H1 (cell line): Measurements from ENCODE around the gene SHISAL1. TPM values are rescaled to one million over a fixed set of nuclear protein-coding genes. Genes with fewer than 3 reads are reported as not detected.

Experiments
- PHF8 ChIP-seq: fragments of 200-600 bp; sonication (generic); conservative IDR thresholded peaks from 2 replicates; pipeline ENCODE4 v1.7.1; 2012; ENCODE audit warnings: low read depth, mild to moderate bottlenecking, inconsistent platforms, low read length, moderate library complexity
- TCF12 ChIP-seq: IDR thresholded peaks from 2 replicates; pipeline ENCODE4 v1.6.1; 2011; ENCODE audit warnings: low read depth, mild to moderate bottlenecking, low read length
- YY1 ChIP-seq: IDR thresholded peaks from 2 replicates; pipeline ENCODE4 v1.6.1; 2011; ENCODE audit warnings: low read depth, mild to moderate bottlenecking, low read length
- polyA plus RNA-seq, 7 experiments: library from polyadenylated mRNA; depleted of rRNA in 3 of 7; stranded (reverse) in 5 of 7; unstranded in 2 of 7; fragments of >200 nt in 5 of 7; fragments of 200-250 nt in 2 of 7; gene quantifications; 1 replicate in 5 of 7; 2 replicates in 1 of 7; 4 replicates in 1 of 7; pipeline versions ENCODE4 v1.2.1 to v1.2.3, GENCODE V29; 2011 to 2013; ENCODE audit warnings: missing spikeins in 2 of 7, mixed read lengths in 2 of 7
- total RNA-seq: library from RNA; stranded (reverse); fragmentation: NEBNext Ultra II Directional; extraction: Animal tissue kit (Norgen Biotek cat#: 25700); gene quantifications from 2 replicates; pipeline ENCODE4 v1.2.1, GENCODE V29; 2021
- TF ChIP-seq, protein P1 (sequence below), 3 experiments: IDR thresholded peaks; 1 replicate in 2 of 3; 2 replicates in 1 of 3; pipeline versions ENCODE4 v1.5.1 to v1.6.1; 2011; ENCODE audit warnings: low read length in 3 of 3, mild to moderate bottlenecking in 3 of 3, inconsistent platforms in 2 of 3, low read depth in 1 of 3, moderate library complexity in 1 of 3; ENCODE audit not compliant: insufficient read depth in 1 of 3; ENCODE audit errors: control extremely low read depth in 1 of 3

Gene SHISAL1
- total and polyA plus RNA-seq, 2 of the 8 experiments (the other 6 are each of a cell fraction or from before 2014, with no cell fraction given): 3.7 to 5.8 TPM

DNA sequence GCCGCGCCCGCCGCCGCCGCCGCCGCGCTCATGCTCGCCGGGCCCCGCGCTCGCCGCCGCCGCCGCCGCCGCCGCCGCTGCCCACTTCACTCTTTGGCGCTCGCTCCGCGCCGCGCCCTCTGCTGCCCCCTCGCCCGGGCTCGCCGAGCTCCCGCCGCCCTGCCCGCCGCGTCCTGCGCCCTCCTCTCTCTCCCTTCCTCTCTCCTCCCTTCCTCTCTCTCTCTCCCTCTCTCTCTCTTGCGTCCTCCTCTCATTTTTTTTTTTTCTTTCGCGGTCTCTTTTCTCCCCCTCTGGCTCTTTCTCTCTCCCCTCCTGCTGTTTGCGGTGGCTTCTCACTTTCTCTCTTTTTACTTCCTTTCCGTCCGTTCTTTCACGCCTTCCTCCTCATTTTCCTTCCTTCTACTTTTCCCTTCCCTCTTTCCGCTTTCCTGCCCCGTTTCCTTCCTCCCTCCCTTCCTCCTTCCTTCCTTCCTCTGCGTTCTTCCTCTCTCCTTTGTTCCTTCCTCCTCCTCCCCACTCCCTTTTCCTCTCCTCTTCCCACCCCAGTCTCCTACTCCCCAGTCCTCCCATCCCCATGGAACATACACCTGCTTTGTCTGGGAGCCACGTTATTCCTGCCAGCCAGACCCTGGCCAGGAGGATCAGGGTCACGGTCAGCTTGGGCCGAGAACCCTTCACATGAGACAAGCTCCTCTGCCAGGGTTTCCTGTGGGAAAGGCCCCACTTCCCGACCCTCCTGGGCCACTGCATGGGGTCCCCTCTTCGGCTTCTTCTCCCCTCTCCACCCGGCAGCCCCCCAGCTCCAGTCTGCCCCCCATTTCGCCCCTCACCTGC is 19.3 kb upstream of the SHISAL1 start (continued):
- TF ChIP-seq, protein P1, sequence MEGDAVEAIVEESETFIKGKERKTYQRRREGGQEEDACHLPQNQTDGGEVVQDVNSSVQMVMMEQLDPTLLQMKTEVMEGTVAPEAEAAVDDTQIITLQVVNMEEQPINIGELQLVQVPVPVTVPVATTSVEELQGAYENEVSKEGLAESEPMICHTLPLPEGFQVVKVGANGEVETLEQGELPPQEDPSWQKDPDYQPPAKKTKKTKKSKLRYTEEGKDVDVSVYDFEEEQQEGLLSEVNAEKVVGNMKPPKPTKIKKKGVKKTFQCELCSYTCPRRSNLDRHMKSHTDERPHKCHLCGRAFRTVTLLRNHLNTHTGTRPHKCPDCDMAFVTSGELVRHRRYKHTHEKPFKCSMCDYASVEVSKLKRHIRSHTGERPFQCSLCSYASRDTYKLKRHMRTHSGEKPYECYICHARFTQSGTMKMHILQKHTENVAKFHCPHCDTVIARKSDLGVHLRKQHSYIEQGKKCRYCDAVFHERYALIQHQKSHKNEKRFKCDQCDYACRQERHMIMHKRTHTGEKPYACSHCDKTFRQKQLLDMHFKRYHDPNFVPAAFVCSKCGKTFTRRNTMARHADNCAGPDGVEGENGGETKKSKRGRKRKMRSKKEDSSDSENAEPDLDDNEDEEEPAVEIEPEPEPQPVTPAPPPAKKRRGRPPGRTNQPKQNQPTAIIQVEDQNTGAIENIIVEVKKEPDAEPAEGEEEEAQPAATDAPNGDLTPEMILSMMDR (IDR thresholded peaks at IDR 0.05; ENCODE audit: control extremely low read depth in 1 of 3, insufficient read depth in 1 of 3, low read depth in 1 of 3, low read length in 3 of 3): peak in 1 of 3 experiments; percentile 28; a peak in 1 of 4 replicates
- TF ChIP-seq TCF12 (no peak), YY1 (no peak), PHF8 (no peak)
